NCI-H1930 (cell line): Measurements from ENCODE around the gene HNRNPA0.
"Not testable (repeated sequence)": the region's sequence is repeated elsewhere in the genome, so short reads cannot be mapped to it uniquely, and the experiment has no call there.

Source experiments
- DNase-seq, 2 experiments: peaks; one replicate each; lab custom pipeline; 2025; lab: John Stamatoyannopoulos, UW

Gene HNRNPA0

GRCh38 chr5:137754188-137754960 lies at the start of gene HNRNPA0:
Gene HNRNPA0, minus strand, starts transcription at chr5:137754363. Its CDS starts 297 bp downstream, at chr5:137754066.
- DNase-seq = peak; percentile 81 to 88

GRCh38 chr5:137802282-137803210 lies 48.4 kb upstream of the HNRNPA0 start:
- DNase-seq = no peak

- no peak for DNase-seq
These were observed 46.7 kb upstream of the HNRNPA0 start for GRCh38 chr5:137800700-137801411.

GRCh38 chr5:137796279-137796678 lies 42.1 kb upstream of the HNRNPA0 start:
- DNase-seq = no peak

- no peak for DNase-seq
These were observed 40.7 kb upstream of the HNRNPA0 start for GRCh38 chr5:137794863-137795262.

DNA sequence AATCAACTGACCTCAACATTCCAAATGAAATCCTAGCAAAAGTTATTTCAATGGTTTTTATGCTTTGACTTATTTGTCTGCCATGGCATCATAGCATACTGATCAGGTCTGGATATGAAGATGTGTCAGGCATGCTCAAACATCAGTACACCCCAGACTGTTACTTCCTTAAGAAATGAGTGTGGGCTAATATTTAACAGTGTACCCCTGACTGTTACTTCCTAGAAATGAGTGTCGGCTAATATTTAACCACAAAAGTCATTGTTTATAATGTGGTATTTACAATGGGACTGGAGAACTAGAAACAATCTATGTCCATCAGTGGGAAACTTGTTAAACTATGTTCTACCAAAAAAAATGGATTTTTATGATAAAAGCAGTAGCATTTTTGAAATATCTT lies 38.1 kb upstream of the HNRNPA0 start:
- DNase-seq = no peak

DNA sequence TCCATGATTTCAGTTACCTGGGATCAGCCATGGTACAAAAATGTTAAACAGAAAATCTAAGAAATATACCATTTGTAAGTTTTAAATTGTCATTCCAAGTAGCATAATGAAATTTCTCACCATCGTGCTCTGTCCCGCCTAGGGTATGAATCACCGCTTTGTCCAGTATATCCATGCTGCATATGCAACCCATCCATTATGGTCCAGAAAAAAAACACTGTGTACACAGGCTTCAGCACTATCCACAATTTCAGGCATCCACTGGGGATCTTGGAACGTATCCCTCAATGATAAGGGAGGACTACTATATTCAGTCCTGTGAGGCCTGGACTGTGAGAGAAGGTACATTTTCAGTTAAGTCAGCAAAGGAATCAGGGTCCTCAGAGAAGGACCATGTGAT lies 37.6 kb upstream of the HNRNPA0 start:
- no peak for DNase-seq

- DNase-seq = no peak
These were observed 37.2 kb upstream of the HNRNPA0 start for GRCh38 chr5:137791387-137791786.

- not testable (repeated sequence) for DNase-seq
These were observed 34.4 kb upstream of the HNRNPA0 start for GRCh38 chr5:137788560-137788959.

- DNase-seq = no peak
These were observed 28.9 kb upstream of the HNRNPA0 start for GRCh38 chr5:137782984-137783536.

DNA sequence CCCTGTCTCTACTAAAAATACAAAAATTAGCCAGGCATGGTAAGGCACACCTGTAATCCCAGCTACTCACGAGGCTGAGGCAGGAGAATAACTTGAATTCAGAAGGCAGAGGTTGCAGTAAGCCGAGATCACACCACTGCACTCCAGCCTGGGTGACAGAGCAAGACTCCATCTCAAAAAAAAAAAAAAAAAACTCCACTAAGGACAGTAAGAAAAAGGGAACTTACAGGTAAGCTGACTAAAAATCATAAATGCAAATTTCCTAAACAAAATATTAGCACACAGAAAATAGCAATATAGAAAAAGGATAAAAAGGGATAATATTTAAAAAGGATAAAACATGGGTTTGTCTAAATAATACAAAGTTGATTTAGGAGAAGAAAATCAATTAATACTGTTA lies 27.9 kb upstream of the HNRNPA0 start:
- DNase-seq = no peak

DNA sequence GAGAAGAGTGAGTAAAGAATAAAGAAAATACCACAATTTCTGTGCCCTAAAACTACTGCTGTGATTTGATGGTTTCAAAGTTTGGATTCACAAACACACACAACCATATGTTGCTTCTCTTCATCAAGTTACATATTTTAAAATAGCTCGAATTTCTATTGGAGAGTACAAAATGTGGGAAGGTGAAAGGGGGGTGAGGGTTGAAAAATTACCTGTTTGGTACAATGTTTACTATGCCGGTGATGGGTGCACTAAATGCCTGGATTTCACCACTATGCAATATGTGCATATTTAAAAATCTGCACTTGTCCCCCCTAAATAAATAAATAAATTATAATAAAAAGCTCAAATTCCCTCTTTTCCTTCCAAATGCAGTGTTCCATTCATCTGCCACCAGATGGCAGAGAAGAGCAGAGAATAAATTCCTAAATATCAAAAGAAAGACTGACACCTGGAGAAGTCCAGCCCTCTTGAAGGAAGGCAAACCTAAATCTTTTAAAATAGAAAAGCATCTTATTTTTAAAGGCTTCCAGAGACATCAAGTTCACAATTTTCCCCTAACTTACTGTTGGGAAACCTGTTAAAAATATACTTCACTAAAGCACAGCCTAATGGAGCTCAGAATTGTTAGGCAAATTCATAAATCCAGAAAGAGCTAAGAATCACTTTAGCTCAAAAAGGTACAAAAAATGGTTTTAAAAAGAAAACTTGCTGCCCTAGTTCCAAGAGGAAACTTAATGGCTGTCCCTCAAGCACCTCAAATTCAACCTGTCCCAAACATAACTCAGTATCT lies 24.8 kb upstream of the HNRNPA0 start:
- DNase-seq = peak in 1 of 2 experiments; percentile 4

GRCh38 chr5:137767937-137768336 lies 13.8 kb upstream of the HNRNPA0 start:
- not testable (repeated sequence) for DNase-seq

DNA sequence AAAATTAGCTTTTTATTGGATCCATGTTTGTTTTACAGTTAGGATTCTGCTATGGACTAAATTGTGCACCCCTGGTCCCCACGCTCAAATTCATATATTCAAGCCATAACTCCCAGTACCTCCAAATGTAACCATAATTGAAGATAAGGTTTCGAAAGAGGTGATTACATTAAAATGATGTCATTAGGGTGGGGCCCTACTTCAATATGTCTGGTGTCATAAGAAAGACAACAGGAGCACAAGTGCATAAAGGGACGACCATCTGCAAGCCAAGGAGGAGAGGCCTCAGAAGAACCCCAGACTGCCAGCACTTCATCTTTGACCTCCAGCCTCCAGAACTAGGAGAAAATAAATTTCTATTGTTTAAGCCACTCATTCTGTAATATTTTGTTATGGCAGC lies 7.4 kb upstream of the HNRNPA0 start:
- no peak for DNase-seq

DNA sequence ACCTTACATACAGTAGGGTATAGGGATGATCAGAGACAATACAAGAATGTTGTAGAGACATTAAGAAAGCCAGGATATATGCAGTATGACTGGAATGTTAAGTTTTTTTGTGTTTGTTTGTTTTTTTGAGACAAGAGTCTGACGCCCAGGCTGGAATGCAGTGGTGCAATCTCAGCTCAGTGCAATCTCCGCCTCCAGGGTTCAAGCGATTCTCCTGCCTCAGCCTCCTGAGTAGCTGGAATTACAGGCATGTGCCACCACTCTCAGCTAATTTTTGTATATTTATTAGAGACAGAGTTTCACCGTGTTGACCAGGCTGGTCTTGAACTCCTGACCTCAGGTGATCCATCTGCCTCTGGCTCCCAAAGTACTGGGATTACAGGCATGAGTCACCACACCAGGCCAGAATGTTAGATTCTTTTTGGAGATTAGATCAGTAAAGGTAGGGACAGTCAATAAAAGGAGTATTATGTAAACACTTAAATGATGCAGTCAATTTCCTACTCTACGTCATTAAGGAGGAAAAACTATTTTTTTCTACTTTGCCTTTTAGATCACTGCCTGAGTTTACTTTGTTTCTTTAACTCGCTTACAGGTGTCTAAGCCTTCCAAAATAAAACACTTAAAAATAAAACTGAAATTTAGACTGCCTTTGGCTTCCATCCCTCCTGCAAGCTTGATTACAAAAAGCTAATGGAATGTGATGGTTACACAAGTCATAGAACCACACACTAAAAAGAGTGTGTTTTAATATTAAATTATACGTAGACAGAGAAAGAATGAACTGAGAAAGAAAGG lies 6.8 kb upstream of the HNRNPA0 start:
- no peak for DNase-seq

GRCh38 chr5:137760294-137760693 lies 6.1 kb upstream of the HNRNPA0 start:
- no peak for DNase-seq

GRCh38 chr5:137758715-137759306 lies 4.6 kb upstream of the HNRNPA0 start:
- no peak for DNase-seq

DNA sequence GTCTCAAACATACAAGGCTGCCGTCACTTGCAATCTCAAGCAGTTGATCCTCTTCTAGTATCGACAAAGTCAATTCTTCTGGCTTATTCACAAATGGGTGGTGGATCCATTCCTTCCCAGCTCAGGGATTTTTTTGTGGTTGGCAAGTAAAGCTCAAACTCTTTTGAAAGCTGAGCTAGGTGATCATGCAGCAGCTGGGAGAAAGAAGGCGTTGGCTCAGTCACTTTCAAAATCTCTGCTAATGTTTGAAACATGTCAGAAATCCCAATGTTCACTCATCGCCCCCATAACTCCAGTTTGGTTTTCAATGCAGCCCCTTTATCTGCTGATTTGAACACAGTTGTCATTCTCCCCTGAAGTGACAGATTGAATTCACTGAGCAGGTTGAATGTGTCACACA lies 4.0 kb upstream of the HNRNPA0 start:
- DNase-seq = no peak

DNA sequence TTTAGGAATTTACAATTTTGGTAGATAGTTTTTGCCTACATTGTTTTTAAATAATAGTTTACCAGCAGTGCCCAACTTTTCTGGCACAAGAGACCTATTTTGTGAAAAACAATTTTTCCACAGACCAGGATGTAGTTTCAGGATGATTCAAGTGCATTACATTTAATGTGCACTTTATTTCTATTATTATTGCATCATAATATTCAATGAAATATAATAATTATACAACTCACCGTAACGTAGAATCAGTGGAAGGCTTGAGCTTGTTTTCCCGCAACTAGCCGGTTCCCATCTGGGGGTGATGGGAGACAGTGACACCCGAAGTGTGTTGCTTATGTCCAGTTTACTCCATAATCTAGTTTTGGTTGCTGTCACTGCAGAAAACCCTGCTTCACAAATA lies 3.5 kb upstream of the HNRNPA0 start:
- no peak for DNase-seq
